Kidney epithelial cell (primary cell): Measurements from ENCODE around the gene MS4A15. TPM values are rescaled to one million over a fixed set of nuclear protein-coding genes. Genes with fewer than 3 reads are reported as not detected.
A peak's percentile ranks its signal among the peaks of the same experiment; 100 is the strongest.

ENCODE experiments used
- DNase-seq: peaks from one replicate; pipeline ENCODE4 v3.0.0-alpha.2; 2010; ENCODE audit warnings: low read depth
- H3K27me3 ChIP-seq: 2 replicates; pipeline ENCODE4 v1.6.0; 2011; ENCODE audit warnings: low read length; ENCODE audit not compliant: control insufficient read depth, insufficient read depth
- H3K36me3 ChIP-seq: 2 replicates; pipeline ENCODE4 v1.5.1; 2011; ENCODE audit warnings: low read length; ENCODE audit not compliant: control insufficient read depth, insufficient read depth
- H3K4me3 ChIP-seq: 2 replicates; pipeline ENCODE4 v1.5.1; 2011; ENCODE audit warnings: low read depth, mild to moderate bottlenecking, control low read depth, low read length
- total RNA-seq: library from RNA; depleted of rRNA; stranded (reverse); fragments of >200 nt; gene quantifications from 2 replicates; pipeline ENCODE4 v1.2.3, GENCODE V29; 2015
- TF ChIP-seq, protein P1 (sequence below): IDR thresholded peaks from 2 replicates; pipeline ENCODE4 v1.5.1; 2011; ENCODE audit warnings: mild to moderate bottlenecking, moderate library complexity, low read length, control low read depth, inconsistent platforms; ENCODE audit not compliant: insufficient read depth, poor library complexity, severe bottlenecking

MS4A15 gene
- total RNA-seq, 1 donor from 2014 or later, result not detected

DNA sequence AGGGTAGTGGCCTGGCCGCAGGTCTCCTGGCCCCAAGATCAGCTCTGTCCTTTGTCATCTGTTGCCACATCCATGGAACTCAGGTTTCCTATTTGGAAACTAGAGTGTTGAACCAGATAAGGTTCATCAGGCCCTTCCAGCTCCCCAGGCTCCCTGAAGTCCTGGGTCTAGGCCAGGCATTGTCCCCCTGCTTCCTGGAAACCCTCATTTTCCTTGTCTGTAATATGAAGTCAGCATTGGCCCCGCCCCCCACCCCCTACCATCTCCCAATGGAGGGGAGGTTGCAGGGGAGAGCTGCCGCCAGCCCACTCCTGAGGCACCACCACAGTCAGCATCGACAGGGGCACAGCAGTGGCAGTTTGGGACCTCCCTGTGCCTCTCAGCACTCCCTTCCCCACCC is 19.5 kb downstream of the MS4A15 start:
- no peaks in the 10 kb centered on the region for H3K36me3 ChIP-seq
- H3K27me3 ChIP-seq, result peaks cover 2% of the 10 kb centered on the region
- TF ChIP-seq, protein P1, sequence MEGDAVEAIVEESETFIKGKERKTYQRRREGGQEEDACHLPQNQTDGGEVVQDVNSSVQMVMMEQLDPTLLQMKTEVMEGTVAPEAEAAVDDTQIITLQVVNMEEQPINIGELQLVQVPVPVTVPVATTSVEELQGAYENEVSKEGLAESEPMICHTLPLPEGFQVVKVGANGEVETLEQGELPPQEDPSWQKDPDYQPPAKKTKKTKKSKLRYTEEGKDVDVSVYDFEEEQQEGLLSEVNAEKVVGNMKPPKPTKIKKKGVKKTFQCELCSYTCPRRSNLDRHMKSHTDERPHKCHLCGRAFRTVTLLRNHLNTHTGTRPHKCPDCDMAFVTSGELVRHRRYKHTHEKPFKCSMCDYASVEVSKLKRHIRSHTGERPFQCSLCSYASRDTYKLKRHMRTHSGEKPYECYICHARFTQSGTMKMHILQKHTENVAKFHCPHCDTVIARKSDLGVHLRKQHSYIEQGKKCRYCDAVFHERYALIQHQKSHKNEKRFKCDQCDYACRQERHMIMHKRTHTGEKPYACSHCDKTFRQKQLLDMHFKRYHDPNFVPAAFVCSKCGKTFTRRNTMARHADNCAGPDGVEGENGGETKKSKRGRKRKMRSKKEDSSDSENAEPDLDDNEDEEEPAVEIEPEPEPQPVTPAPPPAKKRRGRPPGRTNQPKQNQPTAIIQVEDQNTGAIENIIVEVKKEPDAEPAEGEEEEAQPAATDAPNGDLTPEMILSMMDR, result no peak
- no peak for DNase-seq
- no peak overlapping the region for H3K4me3 ChIP-seq

DNA sequence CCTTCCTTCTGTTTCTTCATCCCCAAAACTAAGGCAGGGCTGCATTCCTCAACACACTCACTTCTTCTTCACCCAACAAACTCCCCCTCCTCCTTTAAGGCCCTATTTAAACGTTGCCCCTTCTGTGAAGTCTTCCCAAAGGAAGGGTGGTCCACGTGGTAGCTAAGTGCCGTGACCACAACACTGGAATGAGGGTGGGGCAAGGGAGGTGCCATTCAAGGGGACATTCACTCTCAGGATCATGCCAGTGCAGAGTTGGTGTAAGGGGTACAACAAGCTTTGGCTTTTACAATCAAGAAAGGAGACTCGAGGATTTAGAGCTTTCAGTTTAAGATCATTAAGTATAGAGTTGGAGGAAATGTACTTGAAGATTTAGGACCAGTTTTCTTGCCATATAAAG is 20.4 kb downstream of the MS4A15 start:
- H3K4me3 ChIP-seq, result no peak overlapping the region
- peaks cover 2% of the 10 kb centered on the region for H3K27me3 ChIP-seq
- TF ChIP-seq, protein P1, result no peak
- H3K36me3 ChIP-seq, result no peaks in the 10 kb centered on the region
- no peak for DNase-seq

DNA sequence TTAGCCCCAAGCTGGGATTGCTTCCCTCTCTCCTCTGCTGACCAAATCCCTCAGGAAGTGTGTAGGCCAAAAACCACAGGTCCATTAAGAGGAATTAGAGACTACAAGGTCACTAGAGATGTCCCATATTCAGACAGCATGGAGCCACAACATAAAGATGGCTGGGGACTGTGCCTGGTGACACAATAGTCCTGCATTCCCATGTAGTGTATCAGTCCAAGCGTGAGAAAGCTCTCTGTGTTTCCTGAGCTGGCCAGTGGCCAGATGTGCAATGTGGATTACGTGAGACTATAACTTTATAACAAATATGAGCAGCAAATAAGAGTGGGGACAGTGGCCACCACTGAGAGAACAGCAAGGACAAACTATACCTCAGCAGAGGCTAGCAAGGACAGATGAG is 20.9 kb downstream of the MS4A15 start:
- Histone ChIP-seq H3K4me3 (no peak overlapping the region), H3K36me3 (no peaks in the 10 kb centered on the region), H3K27me3 (peaks cover 2% of the 10 kb centered on the region)
- peak; percentile 7 for DNase-seq
- TF ChIP-seq, protein P1, result no peak

DNA sequence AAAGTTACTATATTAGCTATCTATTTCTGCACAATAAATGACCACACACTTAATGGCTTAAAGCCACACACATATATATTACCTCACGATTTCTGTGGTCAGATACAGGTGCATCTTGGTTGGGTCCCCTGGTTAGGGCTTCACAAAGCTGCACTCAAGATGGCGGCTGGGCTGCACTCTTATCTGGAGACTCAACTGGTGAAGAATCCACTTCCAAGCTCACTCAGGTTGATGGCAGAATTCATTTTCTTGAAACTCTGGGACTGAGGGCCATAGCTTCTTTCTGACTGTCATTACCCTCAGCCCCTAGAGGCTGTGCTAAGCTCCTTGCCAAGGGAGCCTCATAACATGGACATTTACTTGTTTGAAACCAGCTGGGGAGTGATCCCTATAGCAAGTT is 23.4 kb downstream of the MS4A15 start:
- no peak for DNase-seq
- Histone ChIP-seq H3K36me3 (no peaks in the 10 kb centered on the region), H3K27me3 (peaks cover 2% of the 10 kb centered on the region), H3K4me3 (no peak overlapping the region)
- TF ChIP-seq, protein P1, result no peak

DNA sequence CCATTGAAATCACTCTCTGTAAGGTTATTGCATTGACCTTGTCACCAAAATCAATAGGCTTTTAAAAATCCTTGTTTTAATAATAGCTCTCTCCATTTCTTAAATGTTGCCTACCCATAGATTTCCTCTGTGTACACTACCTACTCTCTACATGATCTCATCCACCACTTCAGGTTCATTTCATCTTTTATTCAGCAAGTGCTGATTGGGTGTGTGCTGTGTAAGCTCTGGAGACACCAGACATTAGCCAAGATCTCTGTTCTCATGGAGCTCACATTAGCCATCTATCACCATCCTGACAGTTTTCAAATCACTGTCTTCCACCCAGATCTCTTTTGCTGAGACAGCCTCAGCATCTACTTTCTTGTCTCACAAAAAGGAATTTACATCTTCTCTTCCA is 24.1 kb downstream of the MS4A15 start:
- H3K4me3 ChIP-seq, result no peak overlapping the region
- peaks cover 2% of the 10 kb centered on the region for H3K27me3 ChIP-seq
- DNase-seq, result no peak
- TF ChIP-seq, protein P1, result no peak
- no peaks in the 10 kb centered on the region for H3K36me3 ChIP-seq

DNA sequence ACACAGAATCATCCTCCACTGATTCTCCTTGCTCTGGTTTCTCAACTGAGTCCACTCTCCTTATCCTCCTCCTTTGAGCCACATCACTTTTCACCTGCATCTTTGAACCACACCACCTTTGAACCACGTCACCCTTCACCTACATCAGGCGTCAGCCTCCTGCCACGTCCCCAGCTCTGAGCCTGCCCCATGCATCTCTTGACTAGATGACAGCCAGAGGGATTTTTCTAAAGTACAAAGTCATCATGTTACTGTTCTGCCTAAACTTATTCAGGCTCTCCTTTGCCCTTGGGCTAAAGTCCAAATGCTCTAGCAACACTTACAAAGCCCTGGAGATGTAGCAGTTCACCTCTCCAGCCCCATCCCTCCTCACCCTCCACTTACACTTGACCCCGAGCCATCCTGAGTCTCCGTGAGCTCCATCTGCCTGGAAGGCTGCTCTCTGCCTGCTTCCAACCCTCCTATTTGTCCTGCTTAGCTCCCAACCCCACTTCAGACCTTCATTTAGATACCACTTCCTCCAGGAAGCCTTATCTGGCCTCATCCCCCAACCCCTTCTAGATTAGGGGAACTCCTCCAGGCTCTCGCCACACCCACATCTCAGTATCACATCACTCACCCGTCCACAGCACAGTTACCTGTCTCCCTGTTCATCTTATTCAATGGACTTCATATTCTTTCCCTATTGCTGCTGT is 24.8 kb downstream of the MS4A15 start:
- H3K4me3 ChIP-seq, result no peak overlapping the region
- no peak for DNase-seq
- TF ChIP-seq, protein P1, result no peak
- no peaks in the 10 kb centered on the region for H3K36me3 ChIP-seq
- peaks cover 2% of the 10 kb centered on the region for H3K27me3 ChIP-seq
